SK-N-MC (cell line): ENCODE measurements around the gene NLGN2.

Experiments
- DNase-seq: peaks from one replicate; pipeline ENCODE4 v3.0.0-alpha.2; 2011; ENCODE audit warnings: low read depth, low spot score
- H3K27ac ChIP-seq: fragments of 200-600 bp; sonication (generic); 2 replicates; pipeline ENCODE4 v1.5.1; 2016; ENCODE audit warnings: mixed run types
- H3K36me3 ChIP-seq: fragments of 200-600 bp; sonication (generic); 2 replicates; pipeline ENCODE4 v1.6.1; 2017; ENCODE audit warnings: antibody characterized with exemption, low read length, mixed read lengths; ENCODE audit not compliant: insufficient read depth
- H3K4me3 ChIP-seq: fragments of 200-600 bp; sonication (generic); 2 replicates; pipeline ENCODE4 v1.5.1; 2016
- H3K9ac ChIP-seq: fragments of 200-600 bp; sonication (generic); 2 replicates; pipeline ENCODE4 v1.8.0; 2017; ENCODE audit warnings: mixed run types, mixed read lengths; ENCODE audit not compliant: insufficient read length
- H3K9me3 ChIP-seq: fragments of 200-600 bp; sonication (generic); 2 replicates; pipeline ENCODE4 v1.6.1; 2017; ENCODE audit warnings: low read depth, mild to moderate bottlenecking, antibody characterized with exemption, low read length, moderate library complexity, mixed read lengths
- EZH2 ChIP-seq: fragments of 200-600 bp; sonication (generic); IDR thresholded peaks from one replicate; pipeline ENCODE4 v1.6.1; 2017; ENCODE audit warnings: antibody characterized with exemption
- FOXP2 ChIP-seq: optimal IDR thresholded peaks from 2 replicates; pipeline ENCODE3; 2011; ENCODE audit warnings: mild to moderate bottlenecking, moderate library complexity; ENCODE audit not compliant: insufficient read depth; ENCODE audit errors: extremely low read length, control extremely low read depth
- POLR2AphosphoS5 ChIP-seq: IDR thresholded peaks from 2 replicates; pipeline ENCODE4 v1.6.1; 2012; ENCODE audit warnings: mild to moderate bottlenecking, low read depth, low read length, borderline replicate concordance

NLGN2 gene

GRCh38 chr17:7398612-7399011 lies 9.0 kb upstream of the NLGN2 start:
- Histone ChIP-seq H3K36me3 (no peaks in the 10 kb centered on the region), H3K4me3 (no peak overlapping the region), H3K27ac (no peak overlapping the region), H3K9ac (no peak overlapping the region), H3K9me3 (no peaks in the 10 kb centered on the region)
- TF ChIP-seq POLR2AphosphoS5 (no peak), FOXP2 (no peak)
- DNase-seq: no peak

GRCh38 chr17:7403043-7403726 lies 4.5 kb upstream of the NLGN2 start:
- Histone ChIP-seq H3K27ac (no peak overlapping the region), H3K9me3 (no peaks in the 10 kb centered on the region), H3K36me3 (no peaks in the 10 kb centered on the region), H3K9ac (peak overlapping the region; percentile 82), H3K4me3 (peak overlapping the region; percentile 95)
- DNase-seq: no peak
- TF ChIP-seq POLR2AphosphoS5 (no peak), EZH2 (no peak), FOXP2 (no peak)

- Histone ChIP-seq H3K9me3 (no peaks in the 10 kb centered on the region), H3K9ac (peak overlapping the region; percentile 82), H3K27ac (peak overlapping the region; percentile 62; the same call in 1 of the 2 replicates), H3K4me3 (peak overlapping the region; percentile 95), H3K36me3 (no peaks in the 10 kb centered on the region)
- no peak for DNase-seq
- no peak for TF ChIP-seq POLR2AphosphoS5
- TF ChIP-seq EZH2: no peak
- no peak for TF ChIP-seq FOXP2
These were observed 4.0 kb upstream of the NLGN2 start for GRCh38 chr17:7403727-7403976.

GRCh38 chr17:7403977-7404736 lies 3.5 kb upstream of the NLGN2 start, which contains the start of gene TMEM256:
TSS of gene TMEM256 (minus strand) at chr17:7404097. CDS start at chr17:7404084, 13 bp downstream.
- Histone ChIP-seq H3K4me3 (peak within 1 kb of the TSS; percentile 95), H3K9me3 (no peaks in the 10 kb centered on the region), H3K27ac (peak within 1 kb of the TSS; percentile 62; the same call in 1 of the 2 replicates), H3K36me3 (no peaks in the 10 kb centered on the region), H3K9ac (peak within 1 kb of the TSS; percentile 82)
- TF ChIP-seq FOXP2 (no peak), POLR2AphosphoS5 (peak; percentile 74)
- DNase-seq: peak; percentile 92

- H3K9ac ChIP-seq: peak overlapping the region; percentile 77
- DNase-seq: no peak
- 0 out of 2 replicates have a peak, but pooled peaks cover 5% of the 10 kb centered on the region for H3K36me3 ChIP-seq
- H3K9me3 ChIP-seq: no peaks in the 10 kb centered on the region
- TF ChIP-seq POLR2AphosphoS5 (no peak), EZH2 (no peak), FOXP2 (no peak)
- H3K4me3 ChIP-seq: peak overlapping the region; percentile 95
- no peak overlapping the region; the same call in 1 of the 2 replicates for H3K27ac ChIP-seq
These were observed 2.8 kb upstream of the NLGN2 start for GRCh38 chr17:7404737-7405349.

- Histone ChIP-seq H3K4me3 (peak overlapping the region; percentile 95), H3K9me3 (no peaks in the 10 kb centered on the region), H3K9ac (peak overlapping the region; percentile 77), H3K36me3 (0 out of 2 replicates have a peak, but pooled peaks cover 5% of the 10 kb centered on the region), H3K27ac (no peak overlapping the region)
- TF ChIP-seq FOXP2 (no peak), POLR2AphosphoS5 (no peak), EZH2 (no peak)
- DNase-seq: no peak
These were observed 2.1 kb upstream of the NLGN2 start for GRCh38 chr17:7405350-7406234.

- no peak for DNase-seq
- Histone ChIP-seq H3K27ac (no peak overlapping the region), H3K4me3 (peak overlapping the region; percentile 95), H3K9ac (no peak overlapping the region), H3K9me3 (no peaks in the 10 kb centered on the region), H3K36me3 (0 out of 2 replicates have a peak, but pooled peaks cover 5% of the 10 kb centered on the region)
- TF ChIP-seq EZH2 (no peak), FOXP2 (no peak), POLR2AphosphoS5 (no peak)
These were observed 1.3 kb upstream of the NLGN2 start for GRCh38 chr17:7406235-7406825.

- H3K9me3 ChIP-seq: no peaks in the 10 kb centered on the region
- TF ChIP-seq EZH2 (no peak), POLR2AphosphoS5 (no peak), FOXP2 (no peak)
- no peak overlapping the region for H3K27ac ChIP-seq
- H3K36me3 ChIP-seq: 0 out of 2 replicates have a peak, but pooled peaks cover 5% of the 10 kb centered on the region
- no peak overlapping the region for H3K9ac ChIP-seq
- no peak overlapping the region for H3K4me3 ChIP-seq
- no peak for DNase-seq
These were observed 563 bp upstream of the NLGN2 start for GRCh38 chr17:7407082-7407481.
